ENCODE results near the gene PNKD. TPM values are rescaled to one million over a fixed set of nuclear protein-coding genes. Genes with fewer than 3 reads are reported as not detected.

The PNKD gene
- total and polyA plus RNA-seq, 10 of the 15 experiments (the other 5 are each of a cell fraction or from before 2014, with no cell fraction given), result 27.2 to 106 (median 61.3) TPM

DNA sequence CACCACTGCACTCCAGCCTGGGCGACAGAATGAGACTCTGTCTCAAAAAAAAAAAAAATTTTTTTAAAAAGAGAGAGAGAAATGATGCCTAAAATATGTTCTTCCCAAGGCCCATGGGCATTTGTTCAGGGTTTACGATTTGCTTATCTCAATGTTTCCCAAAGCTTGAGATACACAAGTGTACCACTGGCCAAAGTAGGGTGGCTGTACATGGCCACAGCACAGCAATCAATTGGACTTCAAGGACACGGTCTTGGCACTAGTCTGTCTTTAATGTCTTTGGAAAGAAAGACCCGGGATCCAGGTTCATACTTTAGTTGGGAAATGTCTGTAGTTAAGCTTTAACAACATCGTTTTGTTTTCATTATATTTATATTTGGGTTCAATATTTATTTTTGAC is 76.9 kb downstream of the PNKD start:
- no peaks in the 10 kb centered on the region for H4K20me1 ChIP-seq (ENCODE audit: control insufficient read depth, insufficient read depth)
- no peak overlapping the region for H3K4me2 ChIP-seq (ENCODE audit: control insufficient read depth, insufficient read depth)
- intact Hi-C loops (cut with micrococcal nuclease; ENCODE audit: unreplicated experiment) (no loop called here), in situ Hi-C loops (cut with MboI) (no loop called here)
- no peak for DNase-seq (ENCODE audit: low read depth, low spot score)
- no peak overlapping the region for H3K4me3 ChIP-seq
- no peak overlapping the region for H3K9ac ChIP-seq (ENCODE audit: control insufficient read depth, insufficient read depth, low read length)
- ATAC-seq, result no peak
- H2AFZ ChIP-seq (ENCODE audit: control insufficient read depth, low read depth, low read length), result no peak overlapping the region
- no peaks in the 10 kb centered on the region for H3K79me2 ChIP-seq (ENCODE audit: control insufficient read depth, insufficient read depth, low read length)
- no peak for FAIRE-seq
- no peaks in the 10 kb centered on the region for H3K27me3 ChIP-seq (replicated peaks in 1 of 2; ENCODE audit: control insufficient read depth in 2 of 2, insufficient read depth in 2 of 2, low read length in 1 of 2)
- no TSS peak for BruUV-seq (replicated peaks)
- H3K36me3 ChIP-seq (ENCODE audit: control insufficient read depth in 2 of 2, insufficient read depth in 2 of 2, low read length in 1 of 2), result no peaks in the 10 kb centered on the region
- ChIA-PET SMC1A (ENCODE audit: uncharacterized antibody, unreplicated experiment) (no interaction called here), RAD21 (ENCODE audit: unreplicated experiment) (no interaction called here), CTCF (interaction anchor here (0.5 to 1.5 kb wide), 2 partner anchors 9 to 74 kb away, joined by 3 to 4 read pairs; no protein-coding TSS in a partner anchor), POLR2A (interaction anchor here (0.6 kb wide), 1 partner anchor 26 kb away, joined by 3 read pairs; no protein-coding TSS in a partner anchor)
- H3K4me1 ChIP-seq (ENCODE audit: control insufficient read depth, insufficient read depth, low read length), result no peaks in the 10 kb centered on the region
- no peaks in the 10 kb centered on the region; the same call in 2 of the 3 replicates for H3K9me3 ChIP-seq (replicated peaks; ENCODE audit: control insufficient read depth, insufficient read depth, low read length)
- no peak overlapping the region for H3K27ac ChIP-seq (ENCODE audit: control insufficient read depth, insufficient read depth)
- TF ChIP-seq POLR2AphosphoS2 (IDR thresholded peaks at IDR 0.05; ENCODE audit: low read depth, low read length), result no peak
- no peak for TF ChIP-seq MTA3 (IDR thresholded peaks at IDR 0.05; ENCODE audit: borderline replicate concordance, low read length)
- no peak for TF ChIP-seq RUNX3 (IDR thresholded peaks at IDR 0.05; ENCODE audit: low read length)
- TF ChIP-seq STAT1 (conservative IDR thresholded peaks at IDR 0.05), result no peak
- TF ChIP-seq ZNF384 (IDR thresholded peaks at IDR 0.05; ENCODE audit: borderline replicate concordance, low read depth, low read length), result no peak
- TF ChIP-seq GABPA (IDR thresholded peaks at IDR 0.05; ENCODE audit: low read depth), result no peak
- TF ChIP-seq, protein P1, sequence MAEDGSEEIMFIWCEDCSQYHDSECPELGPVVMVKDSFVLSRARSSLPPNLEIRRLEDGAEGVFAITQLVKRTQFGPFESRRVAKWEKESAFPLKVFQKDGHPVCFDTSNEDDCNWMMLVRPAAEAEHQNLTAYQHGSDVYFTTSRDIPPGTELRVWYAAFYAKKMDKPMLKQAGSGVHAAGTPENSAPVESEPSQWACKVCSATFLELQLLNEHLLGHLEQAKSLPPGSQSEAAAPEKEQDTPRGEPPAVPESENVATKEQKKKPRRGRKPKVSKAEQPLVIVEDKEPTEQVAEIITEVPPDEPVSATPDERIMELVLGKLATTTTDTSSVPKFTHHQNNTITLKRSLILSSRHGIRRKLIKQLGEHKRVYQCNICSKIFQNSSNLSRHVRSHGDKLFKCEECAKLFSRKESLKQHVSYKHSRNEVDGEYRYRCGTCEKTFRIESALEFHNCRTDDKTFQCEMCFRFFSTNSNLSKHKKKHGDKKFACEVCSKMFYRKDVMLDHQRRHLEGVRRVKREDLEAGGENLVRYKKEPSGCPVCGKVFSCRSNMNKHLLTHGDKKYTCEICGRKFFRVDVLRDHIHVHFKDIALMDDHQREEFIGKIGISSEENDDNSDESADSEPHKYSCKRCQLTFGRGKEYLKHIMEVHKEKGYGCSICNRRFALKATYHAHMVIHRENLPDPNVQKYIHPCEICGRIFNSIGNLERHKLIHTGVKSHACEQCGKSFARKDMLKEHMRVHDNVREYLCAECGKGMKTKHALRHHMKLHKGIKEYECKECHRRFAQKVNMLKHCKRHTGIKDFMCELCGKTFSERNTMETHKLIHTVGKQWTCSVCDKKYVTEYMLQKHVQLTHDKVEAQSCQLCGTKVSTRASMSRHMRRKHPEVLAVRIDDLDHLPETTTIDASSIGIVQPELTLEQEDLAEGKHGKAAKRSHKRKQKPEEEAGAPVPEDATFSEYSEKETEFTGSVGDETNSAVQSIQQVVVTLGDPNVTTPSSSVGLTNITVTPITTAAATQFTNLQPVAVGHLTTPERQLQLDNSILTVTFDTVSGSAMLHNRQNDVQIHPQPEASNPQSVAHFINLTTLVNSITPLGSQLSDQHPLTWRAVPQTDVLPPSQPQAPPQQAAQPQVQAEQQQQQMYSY (CRISPR knock-in tag; IDR thresholded peaks at IDR 0.05), result no peak
- TF ChIP-seq NRF1 (conservative IDR thresholded peaks at IDR 0.05; ENCODE audit: low read depth, low read length), result no peak
- no peak for TF ChIP-seq SRF (IDR thresholded peaks at IDR 0.05; ENCODE audit: low read depth in 2 of 2, low read length in 2 of 2)
- TF ChIP-seq RAD21 (IDR thresholded peaks at IDR 0.05; ENCODE audit: insufficient read depth, low read depth, low read length), result no peak
- TF ChIP-seq YY1 (IDR thresholded peaks at IDR 0.05; ENCODE audit: low read depth, low read length), result no peak
- no peak for TF ChIP-seq FOXM1 (IDR thresholded peaks at IDR 0.05; ENCODE audit: low read depth, low read length)
- no peak for TF ChIP-seq CBX3 (IDR thresholded peaks at IDR 0.05; ENCODE audit: borderline replicate concordance, low read depth)
- TF ChIP-seq, protein P2, sequence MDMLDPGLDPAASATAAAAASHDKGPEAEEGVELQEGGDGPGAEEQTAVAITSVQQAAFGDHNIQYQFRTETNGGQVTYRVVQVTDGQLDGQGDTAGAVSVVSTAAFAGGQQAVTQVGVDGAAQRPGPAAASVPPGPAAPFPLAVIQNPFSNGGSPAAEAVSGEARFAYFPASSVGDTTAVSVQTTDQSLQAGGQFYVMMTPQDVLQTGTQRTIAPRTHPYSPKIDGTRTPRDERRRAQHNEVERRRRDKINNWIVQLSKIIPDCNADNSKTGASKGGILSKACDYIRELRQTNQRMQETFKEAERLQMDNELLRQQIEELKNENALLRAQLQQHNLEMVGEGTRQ (IDR thresholded peaks at IDR 0.05; ENCODE audit: borderline replicate concordance, low read depth, low read length), result no peak
- TF ChIP-seq, protein P3, sequence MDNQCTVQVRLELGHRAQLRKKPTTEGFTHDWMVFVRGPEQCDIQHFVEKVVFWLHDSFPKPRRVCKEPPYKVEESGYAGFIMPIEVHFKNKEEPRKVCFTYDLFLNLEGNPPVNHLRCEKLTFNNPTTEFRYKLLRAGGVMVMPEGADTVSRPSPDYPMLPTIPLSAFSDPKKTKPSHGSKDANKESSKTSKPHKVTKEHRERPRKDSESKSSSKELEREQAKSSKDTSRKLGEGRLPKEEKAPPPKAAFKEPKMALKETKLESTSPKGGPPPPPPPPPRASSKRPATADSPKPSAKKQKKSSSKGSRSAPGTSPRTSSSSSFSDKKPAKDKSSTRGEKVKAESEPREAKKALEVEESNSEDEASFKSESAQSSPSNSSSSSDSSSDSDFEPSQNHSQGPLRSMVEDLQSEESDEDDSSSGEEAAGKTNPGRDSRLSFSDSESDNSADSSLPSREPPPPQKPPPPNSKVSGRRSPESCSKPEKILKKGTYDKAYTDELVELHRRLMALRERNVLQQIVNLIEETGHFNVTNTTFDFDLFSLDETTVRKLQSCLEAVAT (IDR thresholded peaks at IDR 0.05), result no peak
- no peak for TF ChIP-seq CHD4 (IDR thresholded peaks at IDR 0.05)
- 38% methylated on average over 5 of the region's 5 CpGs for WGBS (ENCODE audit: insufficient coverage, insufficient replicate concordance, low lambda C conversion rate, missing lambda C conversion rate)
